K562 (cell line): ENCODE measurements around the gene PITHD1.

ENCODE experiments used
- CTCF ChIP-seq, 3 experiments: IDR thresholded peaks in 2 of 3; conservative IDR thresholded peaks in 1 of 3; 2 replicates each; pipeline ENCODE4 v1.5.1; 2011 to 2012; ENCODE audit warnings: low read length in 3 of 3, mild to moderate bottlenecking in 3 of 3, control low read depth in 2 of 3, improper control_type of control experiment in 1 of 3, inconsistent platforms in 1 of 3, low read depth in 1 of 3, mixed read lengths in 1 of 3, moderate library complexity in 1 of 3; ENCODE audit not compliant: insufficient read depth in 2 of 3
- FOXM1 ChIP-seq, 2 experiments: fragments of 450-650 bp in 1 of 2; sonication (generic) in 1 of 2; formaldehyde crosslinking in 1 of 2; IDR thresholded peaks; 2 replicates each; pipeline versions ENCODE4 v1.6.1 to v1.9.0; 2017 to 2022; ENCODE audit warnings: low read depth in 2 of 2, mild to moderate bottlenecking in 2 of 2, missing genetic modification reagents in 1 of 2, moderate library complexity in 1 of 2
- HMG20B ChIP-seq: fragments of 250-450 bp; sonication (Bioruptor Pico); IDR thresholded peaks from 2 replicates; pipeline ENCODE4 v1.5.0; 2021; ENCODE audit warnings: mild to moderate bottlenecking
- KDM4B ChIP-seq, 2 experiments: fragments of 450-650 bp in 1 of 2; sonication (generic) in 1 of 2; IDR thresholded peaks; 2 replicates each; pipeline ENCODE4 v1.6.1; 2016 to 2017; ENCODE audit warnings: borderline replicate concordance in 2 of 2, antibody characterized with exemption in 1 of 2, low read depth in 1 of 2, mild to moderate bottlenecking in 1 of 2
- NFYB ChIP-seq: IDR thresholded peaks from 2 replicates; pipeline ENCODE4 v1.6.1; 2011; ENCODE audit warnings: mild to moderate bottlenecking, moderate library complexity; ENCODE audit not compliant: insufficient read length; ENCODE audit errors: extremely low read depth
- RAD21 ChIP-seq, 2 experiments: fragments of 250-450 bp in 1 of 2; fragments of 450-650 bp in 1 of 2; sonication (Bioruptor Pico) in 1 of 2; formaldehyde crosslinking in 1 of 2; IDR thresholded peaks in 1 of 2; conservative IDR thresholded peaks in 1 of 2; 2 replicates each; pipeline versions ENCODE4 v1.4.0 to v1.8.0; 2020 to 2022; ENCODE audit warnings: mild to moderate bottlenecking in 2 of 2, moderate library complexity in 1 of 2
- RBM15 ChIP-seq: fragments of 200-400 bp; formaldehyde crosslinking; IDR thresholded peaks from 2 replicates; pipeline ENCODE4 v1.6.1; 2018; ENCODE audit warnings: mild to moderate bottlenecking, low read length, moderate library complexity; ENCODE audit not compliant: insufficient read depth
- TBL1XR1 ChIP-seq, 2 experiments: IDR thresholded peaks; 2 replicates each; pipeline ENCODE4 v1.6.1; 2012; ENCODE audit warnings: improper control_type of control experiment in 2 of 2, low read length in 2 of 2, mild to moderate bottlenecking in 1 of 2
- TCF7 ChIP-seq: sonication (generic); IDR thresholded peaks from 2 replicates; pipeline ENCODE4 v1.6.1; 2016; ENCODE audit warnings: antibody characterized with exemption, borderline replicate concordance
- TFAM ChIP-seq: fragments of 250-450 bp; sonication (Bioruptor Pico); conservative IDR thresholded peaks from 2 replicates; pipeline ENCODE4 v1.5.0; 2021; ENCODE audit warnings: mild to moderate bottlenecking, moderate library complexity
- ZBTB1 ChIP-seq: sonication (generic); formaldehyde crosslinking; IDR thresholded peaks from 2 replicates; pipeline ENCODE4 v1.8.1; 2023; ENCODE audit warnings: missing genetic modification reagents, low read depth, mild to moderate bottlenecking, borderline replicate concordance
- ZNF133 ChIP-seq: fragments of 250-450 bp; sonication (Bioruptor Pico); IDR thresholded peaks from 2 replicates; pipeline ENCODE4 v1.4.0; 2020; ENCODE audit warnings: mild to moderate bottlenecking

- no peak for TF ChIP-seq TBL1XR1 (IDR thresholded peaks at IDR 0.05; ENCODE audit: low read length in 2 of 2)
- TF ChIP-seq KDM4B (IDR thresholded peaks at IDR 0.05; ENCODE audit: borderline replicate concordance in 2 of 2, low read depth in 1 of 2) = no peak
- no peak for TF ChIP-seq NFYB
- no peak for TF ChIP-seq FOXM1 (IDR thresholded peaks at IDR 0.05; ENCODE audit: low read depth)
- no peak for TF ChIP-seq FOXM1 (CRISPR knock-in tag; IDR thresholded peaks at IDR 0.05; ENCODE audit: low read depth)
- TF ChIP-seq ZBTB1 = no peak
- no peak for TF ChIP-seq RBM15
- TF ChIP-seq TCF7 = 0 out of 2 replicates have a peak, but pooled peaks have one; percentile 25
- no peak for TF ChIP-seq HMG20B
- peak; percentile 76 to 89 for TF ChIP-seq RAD21 (CRISPR knock-in tag; conservative IDR thresholded peaks at IDR 0.05 in 1 of 2, IDR thresholded peaks at IDR 0.05 in 1 of 2)
- no peak for TF ChIP-seq ZNF133
- peak; percentile 94 to 97 (median 95) for TF ChIP-seq CTCF (IDR thresholded peaks at IDR 0.05 in 2 of 3, conservative IDR thresholded peaks at IDR 0.05 in 1 of 3; ENCODE audit: insufficient read depth in 2 of 3, low read depth in 1 of 3, low read length in 3 of 3)
- TF ChIP-seq TFAM (CRISPR knock-in tag) = no peak
Observed at GRCh38 chr1:23810818-23811540, 32.8 kb downstream of the PITHD1 start.
